Choroid plexus epithelial cell (primary cell): ENCODE data around the gene TMEM212.
"Not testable (repeated sequence)": the region's sequence is repeated elsewhere in the genome, so short reads cannot be mapped to it uniquely, and the experiment has no call there.

ENCODE experiments used
- DNase-seq: peaks from one replicate; pipeline ENCODE4 v3.0.0-alpha.2; 2010; ENCODE audit warnings: low read depth
- H3K4me3 ChIP-seq: 2 replicates; pipeline ENCODE4 v1.5.1; 2011; ENCODE audit warnings: low read depth, mild to moderate bottlenecking, control low read depth, low read length, moderate library complexity
- CTCF ChIP-seq: conservative IDR thresholded peaks from 2 replicates; pipeline ENCODE4 v1.5.1; 2011; ENCODE audit warnings: low read depth, mild to moderate bottlenecking, control low read depth, inconsistent platforms, low read length, moderate library complexity

TMEM212 gene

GRCh38 chr3:171896316-171896715 is 53.2 kb downstream of the TMEM212 start:
- TF ChIP-seq CTCF, result no peak
- no peak for DNase-seq
- no peak overlapping the region for H3K4me3 ChIP-seq

- peak; percentile 36 for DNase-seq
- no peak for TF ChIP-seq CTCF
- H3K4me3 ChIP-seq, result no peak overlapping the region
These were observed 55.0 kb downstream of the TMEM212 start for GRCh38 chr3:171898192-171898591.

GRCh38 chr3:171900446-171900845 is 57.3 kb downstream of the TMEM212 start:
- DNase-seq, result no peak

GRCh38 chr3:171901615-171902312 is 58.6 kb downstream of the TMEM212 start:
- TF ChIP-seq CTCF, result no peak
- DNase-seq, result peak; percentile 60
- no peak overlapping the region for H3K4me3 ChIP-seq

More at GRCh38 chr3:171900446-171900845, 57.3 kb downstream of the TMEM212 start:
- no peak overlapping the region for H3K4me3 ChIP-seq
- TF ChIP-seq CTCF, result no peak

- peak; percentile 16 for DNase-seq
- no peak overlapping the region for H3K4me3 ChIP-seq
- no peak for TF ChIP-seq CTCF
These were observed 61.7 kb downstream of the TMEM212 start for GRCh38 chr3:171904829-171905228.

- DNase-seq, result not testable (repeated sequence)
These were observed 63.4 kb downstream of the TMEM212 start for GRCh38 chr3:171906503-171906902.

GRCh38 chr3:171906951-171907676 is 64.0 kb downstream of the TMEM212 start:
- no peak for TF ChIP-seq CTCF
- no peak overlapping the region for H3K4me3 ChIP-seq
- DNase-seq, result no peak

More at GRCh38 chr3:171906503-171906902, 63.4 kb downstream of the TMEM212 start:
- H3K4me3 ChIP-seq, result not testable (repeated sequence)
